K562 (cell line): ENCODE data around the gene SIRPA. TPM values are rescaled to one million over a fixed set of nuclear protein-coding genes. Genes with fewer than 3 reads are reported as not detected.

ENCODE experiments used
- ATAC-seq: fragments of 200-7000 bp; cut with Tn5 transposase; 3 replicates; pipeline ENCODE4 v1.9.1; 2020; ENCODE audit warnings: moderate library complexity
- BruUV-seq: library from RNA; stranded (reverse); fragments of 400-500 nt; replicated peaks from 2 replicates; lab custom pipeline; 2021; lab: Mats Ljungman, UMichigan
- CTCF ChIA-PET: fragments of 300-600 bp; formaldehyde crosslinking; extraction: SDS; loops from one replicate; lab custom pipeline; 2021; ENCODE audit warnings: low intra/inter-chr PET ratio; lab: Yijun Ruan, JAX
- POLR2A ChIA-PET: fragments of 300-600, 350-650 bp; sonication (Branson Sonifier 250); formaldehyde crosslinking; extraction: SDS; loops from one replicate; lab custom pipeline; 2021; ENCODE audit warnings: antibody characterized with exemption, inconsistent platforms; lab: Yijun Ruan, JAX
- DNase-seq, 4 experiments: peaks; one replicate each; pipeline versions ENCODE4 v3.0.0 to v3.0.0-alpha.2; 2011 to 2018; ENCODE audit warnings: low spot score in 3 of 4, mixed read lengths in 3 of 4; ENCODE audit errors: extremely low read depth in 1 of 4
- FAIRE-seq: peaks from 2 replicates; lab custom pipeline; 2011; peaks lifted over from hg19 to GRCh38; lab: Jason Lieb, UNC
- H2AFZ ChIP-seq: 2 replicates; pipeline ENCODE4 v1.6.0; 2011; ENCODE audit warnings: low read depth, low read length, control low read depth, inconsistent platforms
- H3K27ac ChIP-seq: fragments of 200-600 bp; 3 replicates; pipeline ENCODE4 v1.8.0; 2011; ENCODE audit warnings: low read depth, mild to moderate bottlenecking, control low read depth, inconsistent platforms, low read length, moderate library complexity, mixed read lengths; ENCODE audit errors: extremely low read depth
- H3K27me3 ChIP-seq, 2 experiments: fragments of 300-600 bp in 1 of 2; 2 replicates in 1 of 2; 3 replicates in 1 of 2; pipeline versions ENCODE4 v1.6.0 to v1.8.0; 2011; ENCODE audit warnings: inconsistent platforms in 2 of 2, low read length in 2 of 2, mild to moderate bottlenecking in 1 of 2, mixed read lengths in 1 of 2, moderate library complexity in 1 of 2; ENCODE audit not compliant: control insufficient read depth in 2 of 2, insufficient read depth in 2 of 2
- H3K36me3 ChIP-seq: fragments of 300-600 bp; 3 replicates; pipeline ENCODE4 v1.8.0; 2011; ENCODE audit warnings: mild to moderate bottlenecking, low read length, inconsistent platforms; ENCODE audit not compliant: control insufficient read depth, insufficient read depth
- H3K4me1 ChIP-seq, 2 experiments: fragments of 200-600 bp in 1 of 2; replicated peaks in 1 of 2; 2 replicates in 1 of 2; 3 replicates in 1 of 2; pipeline versions ENCODE4 v1.5.1 to v1.8.0; 2011; ENCODE audit warnings: inconsistent platforms in 2 of 2, low read length in 2 of 2, mild to moderate bottlenecking in 1 of 2, mixed read lengths in 1 of 2, moderate library complexity in 1 of 2; ENCODE audit not compliant: control insufficient read depth in 2 of 2, insufficient read depth in 2 of 2
- H3K4me2 ChIP-seq: 2 replicates; pipeline ENCODE4 v1.6.1; 2011; ENCODE audit warnings: low read length, control low read depth, inconsistent platforms, mixed read lengths; ENCODE audit not compliant: insufficient read depth
- H3K4me3 ChIP-seq: fragments of 200-600 bp; sonication (generic), shearing (Covaris generic); 2 replicates; pipeline ENCODE4 v1.5.1; 2016; ENCODE audit warnings: control low read depth, inconsistent platforms
- H3K79me2 ChIP-seq: fragments of 200-600 bp; 3 replicates; pipeline ENCODE4 v1.8.0; 2011; ENCODE audit warnings: low read length, inconsistent platforms; ENCODE audit not compliant: control insufficient read depth, insufficient read depth
- H3K9ac ChIP-seq, 2 experiments: 2 replicates each; pipeline versions ENCODE4 v1.6.0 to v1.6.1; 2011; ENCODE audit warnings: low read depth in 2 of 2, low read length in 2 of 2, control low read depth in 1 of 2, inconsistent platforms in 1 of 2, mild to moderate bottlenecking in 1 of 2, mixed read lengths in 1 of 2; ENCODE audit not compliant: insufficient read depth in 1 of 2
- H3K9me1 ChIP-seq: one replicate; pipeline ENCODE4 v1.6.0; 2011; ENCODE audit warnings: inconsistent platforms, mild to moderate bottlenecking, low read length, moderate library complexity; ENCODE audit not compliant: control insufficient read depth, insufficient read depth
- H3K9me3 ChIP-seq: replicated peaks from 2 replicates; pipeline ENCODE4 v1.5.1; 2011; ENCODE audit warnings: low read depth, low read length, inconsistent platforms; ENCODE audit not compliant: control insufficient read depth, insufficient read depth
- H4K20me1 ChIP-seq: replicated peaks from 2 replicates; pipeline ENCODE4 v1.6.1; 2011; ENCODE audit warnings: low read length, inconsistent platforms, mixed read lengths; ENCODE audit not compliant: control insufficient read depth, insufficient read depth
- NCOA6 ChIP-seq: fragments of 450-650 bp; IDR thresholded peaks from 2 replicates; pipeline ENCODE4 v1.6.1; 2017; ENCODE audit warnings: mild to moderate bottlenecking
- PHF20 ChIP-seq: fragments of 450-650 bp; IDR thresholded peaks from 2 replicates; pipeline ENCODE4 v1.6.1; 2018; ENCODE audit not compliant: partially characterized antibody
- PPARD ChIP-seq: fragments of 250-450 bp; sonication (Bioruptor Pico); IDR thresholded peaks from 2 replicates; pipeline ENCODE4 v1.8.0; 2022; ENCODE audit warnings: inconsistent platforms, mild to moderate bottlenecking, moderate library complexity
- WGBS: fragments of 100-300 bp; shearing (Covaris generic); methylation state at CpG from one replicate; pipeline ENCODE4 v1.1.6; 2016; ENCODE audit warnings: low coverage, mixed read lengths; ENCODE audit not compliant: insufficient coverage; ENCODE audit errors: missing lambda C conversion rate; 5-methylcytosine and 5-hydroxymethylcytosine counted together
- in situ Hi-C: fragments of 300-500 bp; cut with MboI; formaldehyde crosslinking; loops from 4 replicates; pipeline ENCODE4 v1.15.0; 2018; ENCODE audit warnings: inconsistent platforms, mixed read lengths
- intact Hi-C: fragments of 100-400 bp; cut with micrococcal nuclease; formaldehyde crosslinking; loops from 2 replicates; pipeline ENCODE4 v1.14.2; 2022
- polyA plus RNA-seq, 8 experiments: library from polyadenylated mRNA; depleted of rRNA in 4 of 8; stranded (reverse) in 5 of 8; unstranded in 3 of 8; fragments of >200 nt; fragmentation: Nextera tagmentation in 2 of 8; fragmentation: Illumina TruSeq in 1 of 8; extraction: Ambion mirVana in 2 of 8; extraction: Trizol in 1 of 8; gene quantifications; 2 replicates each; pipeline versions ENCODE4 v1.2.1 to v1.2.3, GENCODE V29; 2011 to 2014; ENCODE audit warnings: inconsistent platforms in 1 of 8, missing spikeins in 1 of 8
- total RNA-seq, 7 experiments: library from RNA; depleted of rRNA in 6 of 7; stranded (reverse); fragments of >200 nt in 6 of 7; fragmentation: Illumina TruSeq in 2 of 7; extraction: Trizol in 2 of 7; gene quantifications; 2 replicates each; pipeline versions ENCODE4 v1.2.1 to v1.2.3, GENCODE V29; 2011 to 2021; ENCODE audit warnings: low replicate concordance in 1 of 7
- TF ChIP-seq, protein P1 (sequence below), 2 experiments: fragments of 450-650 bp in 1 of 2; sonication (generic) in 1 of 2; formaldehyde crosslinking in 1 of 2; IDR thresholded peaks; 2 replicates each; pipeline versions ENCODE4 v1.7.1 to v1.9.0; 2016 to 2022; ENCODE audit warnings: inconsistent platforms in 1 of 2, mild to moderate bottlenecking in 1 of 2, missing genetic modification reagents in 1 of 2
- TF ChIP-seq, protein P2 (sequence below): fragments of 250-450 bp; sonication (Bioruptor Pico); IDR thresholded peaks from 2 replicates; pipeline ENCODE4 v1.8.0; 2022; ENCODE audit warnings: moderate library complexity, mild to moderate bottlenecking, inconsistent platforms

SIRPA gene
- total and polyA plus RNA-seq, 9 of the 15 experiments (the other 6 are each of a cell fraction or from before 2014, with no cell fraction given): 0.01 to 0.40 (median 0.11) TPM; not detected in 2

DNA sequence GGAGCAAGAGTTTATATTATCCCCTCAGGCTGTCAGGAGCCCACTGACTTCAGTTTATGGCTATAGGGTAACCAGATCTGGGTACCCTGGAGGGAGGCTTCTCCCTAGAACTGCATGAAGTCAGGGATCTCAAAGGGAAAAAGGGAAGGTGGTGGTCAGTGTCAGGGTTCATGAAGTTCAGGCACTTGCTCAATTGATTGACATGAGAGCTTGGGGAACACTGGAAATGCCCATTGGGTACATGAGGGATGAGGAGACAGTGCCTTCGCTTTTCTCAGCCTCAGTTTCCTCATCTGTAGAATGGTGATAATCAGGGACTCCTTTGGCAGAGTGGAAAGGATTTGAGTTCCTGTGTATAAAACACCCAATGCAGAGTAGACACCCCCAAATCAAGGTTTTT, 22.6 kb downstream of the SIRPA start:
- ATAC-seq: no peak
- ChIA-PET CTCF (no interaction called here), POLR2A (no interaction called here)
- no peak for DNase-seq
- Histone ChIP-seq H3K9me3 (no peaks in the 10 kb centered on the region), H3K9me1 (no peaks in the 10 kb centered on the region), H3K36me3 (no peaks in the 10 kb centered on the region), H3K9ac (no peak overlapping the region), H2AFZ (no peak overlapping the region), H3K27ac (no peak overlapping the region), H3K4me3 (no peak overlapping the region), H3K79me2 (no peaks in the 10 kb centered on the region), H3K4me2 (no peak overlapping the region), H3K27me3 (no peaks in the 10 kb centered on the region), H4K20me1 (no peaks in the 10 kb centered on the region), H3K4me1 (no peaks in the 10 kb centered on the region)
- intact Hi-C loops (no loop called here), in situ Hi-C loops (no loop called here)
- BruUV-seq: no TSS peak
- no peak for FAIRE-seq
- no peak for TF ChIP-seq PHF20
- TF ChIP-seq, protein P1, sequence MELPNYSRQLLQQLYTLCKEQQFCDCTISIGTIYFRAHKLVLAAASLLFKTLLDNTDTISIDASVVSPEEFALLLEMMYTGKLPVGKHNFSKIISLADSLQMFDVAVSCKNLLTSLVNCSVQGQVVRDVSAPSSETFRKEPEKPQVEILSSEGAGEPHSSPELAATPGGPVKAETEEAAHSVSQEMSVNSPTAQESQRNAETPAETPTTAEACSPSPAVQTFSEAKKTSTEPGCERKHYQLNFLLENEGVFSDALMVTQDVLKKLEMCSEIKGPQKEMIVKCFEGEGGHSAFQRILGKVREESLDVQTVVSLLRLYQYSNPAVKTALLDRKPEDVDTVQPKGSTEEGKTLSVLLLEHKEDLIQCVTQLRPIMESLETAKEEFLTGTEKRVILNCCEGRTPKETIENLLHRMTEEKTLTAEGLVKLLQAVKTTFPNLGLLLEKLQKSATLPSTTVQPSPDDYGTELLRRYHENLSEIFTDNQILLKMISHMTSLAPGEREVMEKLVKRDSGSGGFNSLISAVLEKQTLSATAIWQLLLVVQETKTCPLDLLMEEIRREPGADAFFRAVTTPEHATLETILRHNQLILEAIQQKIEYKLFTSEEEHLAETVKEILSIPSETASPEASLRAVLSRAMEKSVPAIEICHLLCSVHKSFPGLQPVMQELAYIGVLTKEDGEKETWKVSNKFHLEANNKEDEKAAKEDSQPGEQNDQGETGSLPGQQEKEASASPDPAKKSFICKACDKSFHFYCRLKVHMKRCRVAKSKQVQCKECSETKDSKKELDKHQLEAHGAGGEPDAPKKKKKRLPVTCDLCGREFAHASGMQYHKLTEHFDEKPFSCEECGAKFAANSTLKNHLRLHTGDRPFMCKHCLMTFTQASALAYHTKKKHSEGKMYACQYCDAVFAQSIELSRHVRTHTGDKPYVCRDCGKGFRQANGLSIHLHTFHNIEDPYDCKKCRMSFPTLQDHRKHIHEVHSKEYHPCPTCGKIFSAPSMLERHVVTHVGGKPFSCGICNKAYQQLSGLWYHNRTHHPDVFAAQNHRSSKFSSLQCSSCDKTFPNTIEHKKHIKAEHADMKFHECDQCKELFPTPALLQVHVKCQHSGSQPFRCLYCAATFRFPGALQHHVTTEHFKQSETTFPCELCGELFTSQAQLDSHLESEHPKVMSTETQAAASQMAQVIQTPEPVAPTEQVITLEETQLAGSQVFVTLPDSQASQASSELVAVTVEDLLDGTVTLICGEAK (IDR thresholded peaks at IDR 0.05): no peak
- TF ChIP-seq, protein P1 (CRISPR knock-in tag; IDR thresholded peaks at IDR 0.05): no peak
- TF ChIP-seq, protein P2, sequence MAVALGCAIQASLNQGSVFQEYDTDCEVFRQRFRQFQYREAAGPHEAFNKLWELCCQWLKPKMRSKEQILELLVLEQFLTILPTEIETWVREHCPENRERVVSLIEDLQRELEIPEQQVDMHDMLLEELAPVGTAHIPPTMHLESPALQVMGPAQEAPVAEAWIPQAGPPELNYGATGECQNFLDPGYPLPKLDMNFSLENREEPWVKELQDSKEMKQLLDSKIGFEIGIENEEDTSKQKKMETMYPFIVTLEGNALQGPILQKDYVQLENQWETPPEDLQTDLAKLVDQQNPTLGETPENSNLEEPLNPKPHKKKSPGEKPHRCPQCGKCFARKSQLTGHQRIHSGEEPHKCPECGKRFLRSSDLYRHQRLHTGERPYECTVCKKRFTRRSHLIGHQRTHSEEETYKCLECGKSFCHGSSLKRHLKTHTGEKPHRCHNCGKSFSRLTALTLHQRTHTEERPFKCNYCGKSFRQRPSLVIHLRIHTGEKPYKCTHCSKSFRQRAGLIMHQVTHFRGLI: no peak
- no peak for TF ChIP-seq PPARD (CRISPR knock-in tag)
- TF ChIP-seq NCOA6: no peak
- WGBS: 0% methylated on average over 1 of the region's 1 CpG
